Colonic mucosa (tissue), 4 donors: ENCODE measurements around the gene RAB40AL. TPM values are rescaled to one million over a fixed set of nuclear protein-coding genes. Genes with fewer than 3 reads are reported as not detected.
"Not testable (repeated sequence)": the region's sequence is repeated elsewhere in the genome, so short reads cannot be mapped to it uniquely, and the experiment has no call there.

ENCODE experiments used
- DNase-seq: peaks from one replicate; pipeline ENCODE4 v3.0.0-alpha.2; 2020
- H3K27ac ChIP-seq: fragments of 200-600 bp; one replicate; pipeline ENCODE4 v1.8.0; 2021
- H3K27me3 ChIP-seq: fragments of 200-600 bp; one replicate; pipeline ENCODE4 v1.8.0; 2021
- H3K36me3 ChIP-seq: fragments of 200-600 bp; one replicate; pipeline ENCODE4 v1.8.0; 2021
- H3K4me1 ChIP-seq: fragments of 200-600 bp; one replicate; pipeline ENCODE4 v1.8.0; 2021; ENCODE audit warnings: mild to moderate bottlenecking
- H3K4me3 ChIP-seq: fragments of 200-600 bp; one replicate; pipeline ENCODE4 v1.8.0; 2021
- H3K9ac ChIP-seq, 2 donors: one replicate each; pipeline ENCODE4 v1.7.0; 2013; ENCODE audit warnings: control low read depth in 2 of 2, low read depth in 2 of 2, low read length in 2 of 2
- H3K9me3 ChIP-seq: fragments of 200-600 bp; one replicate; pipeline ENCODE4 v1.8.0; 2021
- intact Hi-C: fragments of 100-400 bp; cut with DNase I; formaldehyde crosslinking; loops from one replicate; pipeline ENCODE4 v1.14.1; 2022
- total RNA-seq, 2 donors: library from RNA; stranded (reverse); fragmentation: NEBNext Ultra II Directional in 1 of 2; extraction: Animal tissue kit (Norgen Biotek cat#: 25700) in 1 of 2; gene quantifications; one replicate each; pipeline ENCODE4 v1.2.1, GENCODE V29; 2021
- TF ChIP-seq, protein P1 (sequence below): fragments of 200-600 bp; IDR thresholded peaks from one replicate; pipeline ENCODE4 v1.8.0; 2022; ENCODE audit warnings: antibody characterized with exemption, mild to moderate bottlenecking
- donor health status: healthy.
- donor health status: DM: no; HTN: no; CAD: no.
- donor health status: DM: no; HTN: no; CAD: no.

Gene RAB40AL, protein sequence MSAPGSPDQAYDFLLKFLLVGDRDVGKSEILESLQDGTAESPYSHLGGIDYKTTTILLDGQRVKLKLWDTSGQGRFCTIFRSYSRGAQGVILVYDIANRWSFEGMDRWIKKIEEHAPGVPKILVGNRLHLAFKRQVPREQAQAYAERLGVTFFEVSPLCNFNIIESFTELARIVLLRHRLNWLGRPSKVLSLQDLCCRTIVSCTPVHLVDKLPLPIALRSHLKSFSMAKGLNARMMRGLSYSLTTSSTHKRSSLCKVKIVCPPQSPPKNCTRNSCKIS
- under 1 TPM in 1 of 2 donors, not detected in 1; 0.74 TPM for total RNA-seq

DNA sequence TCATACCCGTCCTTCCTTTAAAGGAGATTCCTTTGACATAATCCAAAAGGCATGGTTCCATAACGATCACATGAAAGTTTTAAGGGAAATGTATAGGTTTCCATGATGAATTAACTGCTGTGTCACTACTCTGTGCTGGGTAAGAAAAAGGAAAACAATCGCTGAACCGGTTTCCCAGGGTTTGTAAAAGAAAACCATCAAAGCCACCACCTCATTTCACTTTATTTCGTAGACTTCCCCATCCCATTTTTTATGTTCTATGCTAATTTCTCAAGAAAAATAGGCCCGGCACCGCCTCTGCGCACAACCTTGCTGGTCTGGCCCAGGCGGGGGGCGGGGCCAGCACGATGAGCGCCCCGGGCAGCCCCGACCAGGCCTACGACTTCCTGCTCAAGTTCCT, at the start of gene RAB40AL:
RAB40AL (plus strand) TSS at position 301 of the 400 bp plus-strand sequence; CDS start at position 348, 47 bp downstream.
- intact Hi-C loops, DNase-seq, H3K9me3 ChIP-seq, H3K36me3 ChIP-seq, H3K4me3 ChIP-seq, H3K4me1 ChIP-seq, H3K9ac ChIP-seq, H3K27ac ChIP-seq, H3K27me3 ChIP-seq: not testable (repeated sequence)

DNA sequence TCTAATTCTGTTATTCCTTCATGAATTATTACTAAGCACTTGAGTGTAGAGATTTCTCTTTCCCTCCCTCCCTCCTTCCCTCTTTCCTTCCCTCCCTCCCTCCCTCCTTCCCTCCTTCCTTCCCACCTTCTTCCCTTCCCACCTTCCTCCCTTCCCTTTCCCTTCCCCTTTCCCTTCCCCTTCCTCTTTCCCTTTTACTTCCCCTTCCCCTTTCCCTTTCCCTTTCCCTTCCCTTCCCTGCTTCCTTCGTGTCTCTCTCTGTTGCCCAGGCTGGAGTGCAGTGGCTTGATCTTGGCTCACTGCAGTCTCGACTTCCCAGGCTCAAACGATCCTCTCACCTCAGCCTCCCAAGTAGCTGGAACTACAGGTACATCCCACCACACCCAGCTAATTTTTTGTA, 49.4 kb upstream of the RAB40AL start:
- intact Hi-C loops, result no loop called here
- no peak overlapping the region for H3K9ac ChIP-seq

DNA sequence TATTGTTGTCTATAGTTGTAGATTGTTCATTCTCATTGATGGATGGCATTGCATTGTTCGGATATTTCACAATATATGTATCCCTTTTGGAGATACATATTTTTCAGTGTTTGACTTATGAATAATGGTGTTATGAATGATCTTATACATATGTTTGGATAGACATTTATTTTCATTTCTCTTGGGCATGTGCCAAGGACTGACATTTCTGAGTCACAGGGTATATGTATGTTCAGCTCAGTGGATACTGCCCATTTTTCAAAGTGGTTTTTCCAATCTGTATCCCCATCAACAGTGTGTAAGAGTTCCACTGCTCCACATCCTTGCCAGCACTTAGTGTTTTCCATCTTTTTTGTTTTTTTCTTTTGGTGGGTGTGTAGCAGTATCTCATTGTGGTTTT, 45.0 kb upstream of the RAB40AL start:
- Histone ChIP-seq H3K9ac (no peak overlapping the region), H3K9me3 (no peaks in the 10 kb centered on the region), H3K36me3 (no peaks in the 10 kb centered on the region), H3K27me3 (no peaks in the 10 kb centered on the region), H3K4me3 (no peak overlapping the region), H3K4me1 (no peaks in the 10 kb centered on the region), H3K27ac (no peak overlapping the region)
- intact Hi-C loops, result no loop called here
- no peak for DNase-seq
- TF ChIP-seq, protein P1, sequence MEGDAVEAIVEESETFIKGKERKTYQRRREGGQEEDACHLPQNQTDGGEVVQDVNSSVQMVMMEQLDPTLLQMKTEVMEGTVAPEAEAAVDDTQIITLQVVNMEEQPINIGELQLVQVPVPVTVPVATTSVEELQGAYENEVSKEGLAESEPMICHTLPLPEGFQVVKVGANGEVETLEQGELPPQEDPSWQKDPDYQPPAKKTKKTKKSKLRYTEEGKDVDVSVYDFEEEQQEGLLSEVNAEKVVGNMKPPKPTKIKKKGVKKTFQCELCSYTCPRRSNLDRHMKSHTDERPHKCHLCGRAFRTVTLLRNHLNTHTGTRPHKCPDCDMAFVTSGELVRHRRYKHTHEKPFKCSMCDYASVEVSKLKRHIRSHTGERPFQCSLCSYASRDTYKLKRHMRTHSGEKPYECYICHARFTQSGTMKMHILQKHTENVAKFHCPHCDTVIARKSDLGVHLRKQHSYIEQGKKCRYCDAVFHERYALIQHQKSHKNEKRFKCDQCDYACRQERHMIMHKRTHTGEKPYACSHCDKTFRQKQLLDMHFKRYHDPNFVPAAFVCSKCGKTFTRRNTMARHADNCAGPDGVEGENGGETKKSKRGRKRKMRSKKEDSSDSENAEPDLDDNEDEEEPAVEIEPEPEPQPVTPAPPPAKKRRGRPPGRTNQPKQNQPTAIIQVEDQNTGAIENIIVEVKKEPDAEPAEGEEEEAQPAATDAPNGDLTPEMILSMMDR, result no peak

More for the DNA sequence above, 49.4 kb upstream of the RAB40AL start:
- Histone ChIP-seq H3K36me3 (no peaks in the 10 kb centered on the region), H3K4me3 (no peak overlapping the region), H3K27ac (no peak overlapping the region), H3K27me3 (no peaks in the 10 kb centered on the region), H3K9me3 (no peaks in the 10 kb centered on the region), H3K4me1 (no peaks in the 10 kb centered on the region)
- no peak for DNase-seq
- TF ChIP-seq, protein P1, result no peak

DNA sequence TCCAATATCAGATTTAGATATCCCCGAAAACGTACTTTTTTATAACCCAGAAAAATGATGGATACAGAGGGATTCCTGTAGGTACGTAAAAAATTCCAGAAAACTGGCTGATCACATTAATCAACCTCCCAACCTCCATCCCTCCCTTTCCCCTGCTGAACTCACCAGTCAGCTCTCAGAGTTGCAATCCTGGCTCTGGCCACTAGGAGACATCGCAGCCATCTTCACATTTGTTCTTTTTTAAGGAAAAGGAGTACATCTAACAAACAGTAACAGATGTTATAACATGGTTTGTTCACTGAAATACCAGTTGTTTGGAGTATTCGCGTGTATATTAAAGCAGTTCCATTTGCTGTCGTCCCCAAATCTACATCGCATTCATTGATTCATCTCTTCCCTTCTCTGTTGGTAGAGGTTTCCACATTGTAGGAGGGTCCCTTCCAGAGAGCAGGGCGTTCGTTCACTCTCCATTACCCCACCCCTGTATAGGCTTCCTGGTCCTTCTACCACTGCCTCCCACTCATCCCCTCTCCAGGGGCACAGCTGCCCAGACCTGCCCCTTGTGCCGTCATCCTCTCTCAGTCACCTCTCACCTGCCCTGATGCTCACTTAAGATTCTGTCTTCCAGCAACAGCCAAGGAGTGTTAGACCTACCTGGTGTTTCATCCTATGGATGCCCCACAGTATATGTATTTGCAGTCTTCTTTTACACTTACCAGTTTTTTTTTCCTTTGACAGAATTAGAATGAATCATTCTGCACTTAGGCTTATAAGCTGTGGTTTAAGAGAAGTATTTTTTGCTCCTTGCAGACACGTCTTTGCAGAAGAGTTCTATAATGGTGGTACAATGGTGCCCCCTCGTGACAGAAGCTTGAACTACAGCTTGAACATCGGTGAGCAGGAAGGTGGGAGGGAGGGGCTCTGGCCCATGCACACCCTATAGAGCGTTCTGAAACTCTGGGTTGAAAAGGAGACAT, 36.8 kb upstream of the RAB40AL start:
- Histone ChIP-seq H3K4me3 (no peak overlapping the region), H3K36me3 (no peaks in the 10 kb centered on the region), H3K27me3 (no peaks in the 10 kb centered on the region), H3K9ac (no peak overlapping the region), H3K4me1 (no peaks in the 10 kb centered on the region), H3K27ac (no peak overlapping the region), H3K9me3 (no peaks in the 10 kb centered on the region)
- intact Hi-C loops, result no loop called here
- peak; percentile 62 for DNase-seq
- TF ChIP-seq, protein P1, result peak; percentile 59

DNA sequence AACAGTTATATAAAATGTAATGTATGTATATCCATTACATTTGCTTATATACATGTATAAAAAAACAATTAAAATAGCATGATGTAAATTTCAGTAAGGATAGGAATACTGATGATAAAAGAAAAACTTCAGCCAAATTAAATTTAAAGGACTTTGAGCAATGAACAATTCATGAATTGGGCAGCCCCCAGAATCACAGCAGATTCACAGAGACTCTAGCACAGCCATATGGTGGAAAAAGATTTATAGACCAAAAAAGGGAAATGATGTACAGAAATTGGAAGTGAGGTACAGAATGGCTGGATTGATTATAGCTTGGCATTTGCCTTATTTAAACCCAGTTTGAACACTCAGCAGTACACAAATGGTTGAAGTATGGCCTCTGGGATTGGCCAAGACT, 34.7 kb upstream of the RAB40AL start:
- Histone ChIP-seq H3K27me3 (no peaks in the 10 kb centered on the region), H3K9me3 (no peaks in the 10 kb centered on the region), H3K27ac (no peak overlapping the region), H3K4me3 (no peak overlapping the region), H3K4me1 (no peaks in the 10 kb centered on the region), H3K9ac (no peak overlapping the region), H3K36me3 (no peaks in the 10 kb centered on the region)
- TF ChIP-seq, protein P1, result no peak
- DNase-seq, result no peak
- intact Hi-C loops, result no loop called here
